OCI-LY1 (cell line): ENCODE results near the gene CHP2.

Source experiments
- EZH2 ChIP-seq: fragments of 200-600 bp; sonication (generic), shearing (Covaris generic); IDR thresholded peaks from 2 replicates; pipeline ENCODE4 v1.8.0; 2017; ENCODE audit warnings: borderline replicate concordance, mixed run types, mild to moderate bottlenecking, antibody characterized with exemption, low read length, moderate library complexity, mixed read lengths
- TF ChIP-seq, protein P1 (sequence below): fragments of 200-600 bp; sonication (generic), shearing (Covaris generic); IDR thresholded peaks from 2 replicates; pipeline ENCODE4 v1.5.1; 2017; ENCODE audit warnings: mild to moderate bottlenecking, antibody characterized with exemption, low read length, moderate library complexity, mixed read lengths

DNA sequence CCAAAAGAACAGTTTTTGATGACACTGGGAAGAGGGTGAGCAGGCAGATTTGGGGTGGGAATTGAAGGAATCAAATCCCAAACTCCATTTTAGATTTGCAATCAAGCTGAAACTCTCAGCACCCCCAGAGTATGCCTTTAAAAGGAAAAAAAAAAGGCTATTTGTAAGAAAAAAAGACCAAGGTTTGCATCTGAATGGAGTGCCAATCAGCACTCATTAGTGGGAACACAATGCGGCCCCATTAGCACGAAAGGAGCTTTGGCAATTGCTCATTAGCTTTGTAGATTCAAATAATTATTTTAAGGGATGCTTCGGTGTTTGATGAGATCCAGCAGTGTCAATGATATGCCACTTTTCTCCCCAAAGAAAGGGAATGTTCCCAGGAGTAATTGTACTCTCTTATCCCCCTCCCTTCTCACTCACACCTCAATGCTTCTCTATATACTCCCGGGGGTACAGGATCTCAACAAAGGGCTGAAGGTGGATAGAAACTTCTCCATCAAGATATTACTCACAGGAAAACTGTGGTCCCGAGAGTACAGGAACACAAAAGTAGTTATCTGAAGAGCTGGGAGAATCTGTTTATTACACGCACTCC, 32.2 kb downstream of the CHP2 start:
- TF ChIP-seq, protein P1, sequence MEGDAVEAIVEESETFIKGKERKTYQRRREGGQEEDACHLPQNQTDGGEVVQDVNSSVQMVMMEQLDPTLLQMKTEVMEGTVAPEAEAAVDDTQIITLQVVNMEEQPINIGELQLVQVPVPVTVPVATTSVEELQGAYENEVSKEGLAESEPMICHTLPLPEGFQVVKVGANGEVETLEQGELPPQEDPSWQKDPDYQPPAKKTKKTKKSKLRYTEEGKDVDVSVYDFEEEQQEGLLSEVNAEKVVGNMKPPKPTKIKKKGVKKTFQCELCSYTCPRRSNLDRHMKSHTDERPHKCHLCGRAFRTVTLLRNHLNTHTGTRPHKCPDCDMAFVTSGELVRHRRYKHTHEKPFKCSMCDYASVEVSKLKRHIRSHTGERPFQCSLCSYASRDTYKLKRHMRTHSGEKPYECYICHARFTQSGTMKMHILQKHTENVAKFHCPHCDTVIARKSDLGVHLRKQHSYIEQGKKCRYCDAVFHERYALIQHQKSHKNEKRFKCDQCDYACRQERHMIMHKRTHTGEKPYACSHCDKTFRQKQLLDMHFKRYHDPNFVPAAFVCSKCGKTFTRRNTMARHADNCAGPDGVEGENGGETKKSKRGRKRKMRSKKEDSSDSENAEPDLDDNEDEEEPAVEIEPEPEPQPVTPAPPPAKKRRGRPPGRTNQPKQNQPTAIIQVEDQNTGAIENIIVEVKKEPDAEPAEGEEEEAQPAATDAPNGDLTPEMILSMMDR, result no peak
- TF ChIP-seq EZH2, result no peak
